Ovary (tissue), 9 donors: Measurements from ENCODE around the gene DUOXA2. TPM values are rescaled to one million over a fixed set of nuclear protein-coding genes. Genes with fewer than 3 reads are reported as not detected.

ENCODE experiments used
- DNase-seq, 5 donors: peaks; one replicate each; pipeline ENCODE4 v3.0.0-alpha.2; 2019 to 2020
- H3K27ac ChIP-seq, 2 donors: fragments of 200-600 bp; one replicate each; pipeline versions ENCODE4 v1.5.1 to v1.8.0; 2019 to 2022
- H3K27me3 ChIP-seq: fragments of 200-600 bp; one replicate; pipeline ENCODE4 v1.8.0; 2022
- H3K36me3 ChIP-seq: fragments of 200-600 bp; sonication (generic); one replicate; pipeline ENCODE4 v1.5.1; 2019
- H3K4me1 ChIP-seq: one replicate; pipeline ENCODE4 v1.8.1; 2013; ENCODE audit warnings: mild to moderate bottlenecking, moderate library complexity; ENCODE audit not compliant: insufficient read depth
- H3K4me3 ChIP-seq: fragments of 200-600 bp; sonication (generic); one replicate; pipeline ENCODE4 v1.5.1; 2017
- H3K9me3 ChIP-seq, 2 donors: fragments of 200-600 bp in 1 of 2; sonication (generic) in 1 of 2; one replicate each; pipeline versions ENCODE4 v1.5.1 to v1.8.1; 2013 to 2019; ENCODE audit warnings: mild to moderate bottlenecking in 1 of 2, moderate library complexity in 1 of 2
- CTCF ChIP-seq, 3 donors: fragments of 450-650 bp in 2 of 3; fragments of 200-600 bp in 1 of 3; IDR thresholded peaks; one replicate each; pipeline versions ENCODE4 v1.5.1 to v1.8.0; 2016 to 2022; ENCODE audit warnings: antibody characterized with exemption in 3 of 3, mild to moderate bottlenecking in 1 of 3
- EP300 ChIP-seq: sonication (generic); formaldehyde crosslinking; IDR thresholded peaks from one replicate; pipeline ENCODE4 v1.6.1; 2017; ENCODE audit warnings: antibody characterized with exemption
- POLR2A ChIP-seq: fragments of 450-650 bp; IDR thresholded peaks from one replicate; pipeline ENCODE4 v1.6.1; 2017; ENCODE audit warnings: antibody characterized with exemption, mild to moderate bottlenecking, moderate library complexity
- WGBS, 3 donors: extraction: QIAGEN DNeasy Blood & Tissue Kit in 1 of 3; methylation state at CpG; one replicate each; pipeline versions ENCODE4 v1.1.5 to v1.1.7; 2013 to 2017; 5-methylcytosine and 5-hydroxymethylcytosine counted together
- intact Hi-C, 4 donors: fragments of 100-400 bp; cut with DNase I; formaldehyde crosslinking; loops; one replicate each; pipeline versions ENCODE4 v1.11.0 to v1.15.1; 2022 to 2023
- polyA plus RNA-seq, 2 donors: library from polyadenylated mRNA; stranded (reverse); fragments of 200-250 nt in 1 of 2; fragments of 350-450 nt in 1 of 2; fragmentation: Illumina TruSeq in 1 of 2; extraction: RNeasy Lipid Tissue Mini Kit (QIAGEN cat#74804) in 1 of 2; gene quantifications; one replicate each; pipeline ENCODE4 v1.2.3, GENCODE V29; 2013 to 2014
- total RNA-seq, 7 donors: library from RNA; depleted of rRNA in 2 of 7; stranded (reverse); fragments of >200 nt in 2 of 7; fragmentation: NEBNext Ultra II Directional in 3 of 7; extraction: Animal tissue kit (Norgen Biotek cat#: 25700) in 3 of 7; gene quantifications; one replicate each; pipeline versions ENCODE4 v1.1.0 to v1.2.4, GENCODE V29; 2016 to 2023
- donor health status: DM: no; HTN: no; CAD: no; lungs with moderate emphysema.
- donor health status: DM: no; HTN: no; CAD: no.
- donor health status: Bipolar disorder and iron deficiency.
- donor health status: DM: yes; HTN: yes; CAD: no.
- donor health status: DM: no; HTN: no; CAD: no.
- donor health status: DM: yes; HTN: yes; CAD: no.

The DUOXA2 gene
- total and polyA plus RNA-seq, 9 donors, result 0.17 to 0.18 TPM; not detected in 7

- no peak for DNase-seq
- WGBS, 3 donors, result 81 to 89% (median 84%) methylated on average over 5 of the region's 5 CpGs
- intact Hi-C loops, result no loop called here
- Histone ChIP-seq H3K4me3 (no peak overlapping the region), H3K27me3 (no peaks in the 10 kb centered on the region), H3K36me3 (no peaks in the 10 kb centered on the region), H3K9me3 (no peaks in the 10 kb centered on the region), H3K27ac (no peak overlapping the region), H3K4me1 (peaks cover 2% of the 10 kb centered on the region)
- TF ChIP-seq CTCF (IDR thresholded peaks at IDR 0.05) (no peak), POLR2A (no peak), EP300 (no peak)
Observed at GRCh38 chr15:45118996-45119395, 4.9 kb downstream of the DUOXA2 start.

DNA sequence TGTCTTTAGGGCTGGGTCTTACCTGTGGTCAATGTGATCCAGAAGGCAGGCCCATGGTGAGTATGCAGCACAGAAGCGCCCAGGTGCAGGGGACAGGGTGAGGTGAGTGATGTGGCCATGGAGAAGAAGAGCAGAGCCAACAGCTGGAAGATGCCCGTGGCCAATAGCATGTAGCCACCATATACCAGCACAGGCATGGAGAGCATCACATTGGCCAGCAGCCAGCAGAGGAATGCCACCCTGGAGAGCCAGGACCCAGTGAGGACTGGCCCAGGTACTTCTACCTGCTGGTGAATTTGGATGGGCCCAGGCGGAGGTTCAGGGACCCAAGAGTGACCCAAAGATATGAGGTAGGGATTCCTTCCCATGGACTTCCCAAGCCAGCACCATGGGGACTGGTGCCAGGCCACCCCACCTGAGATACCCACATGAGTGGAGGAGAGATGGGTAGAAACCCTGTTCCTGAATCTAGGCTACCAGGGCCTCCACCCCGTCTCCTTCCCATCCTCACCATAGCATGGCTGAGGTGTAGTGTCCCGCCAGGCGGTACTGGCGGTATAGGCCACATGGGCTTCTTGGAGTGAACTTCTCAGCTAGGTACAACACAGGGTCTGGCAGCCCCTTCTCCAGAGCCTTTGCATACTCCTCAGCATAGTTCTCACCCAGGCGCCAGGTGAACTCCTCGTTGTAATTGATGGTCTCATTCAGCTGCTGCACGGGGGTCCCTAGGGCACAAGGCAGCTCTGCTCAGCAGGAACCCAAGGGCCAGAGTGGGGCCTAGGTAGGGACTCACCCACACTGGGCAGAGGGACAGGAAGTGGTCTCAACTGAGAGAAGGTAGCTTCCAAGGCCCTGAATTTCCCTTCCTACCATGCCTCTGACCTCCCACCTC is 6.2 kb downstream of the DUOXA2 start:
- Histone ChIP-seq H3K36me3 (no peaks in the 10 kb centered on the region), H3K4me1 (no peaks in the 10 kb centered on the region), H3K9me3 (no peaks in the 10 kb centered on the region), H3K27me3 (no peaks in the 10 kb centered on the region), H3K4me3 (no peak overlapping the region), H3K27ac (no peak overlapping the region)
- TF ChIP-seq CTCF (IDR thresholded peaks at IDR 0.05) (no peak), EP300 (no peak), POLR2A (no peak)
- intact Hi-C loops, result no loop called here
- WGBS, 3 donors, result 91 to 93% (median 93%) methylated on average over 10 of the region's 10 CpGs
- DNase-seq, result no peak

DNA sequence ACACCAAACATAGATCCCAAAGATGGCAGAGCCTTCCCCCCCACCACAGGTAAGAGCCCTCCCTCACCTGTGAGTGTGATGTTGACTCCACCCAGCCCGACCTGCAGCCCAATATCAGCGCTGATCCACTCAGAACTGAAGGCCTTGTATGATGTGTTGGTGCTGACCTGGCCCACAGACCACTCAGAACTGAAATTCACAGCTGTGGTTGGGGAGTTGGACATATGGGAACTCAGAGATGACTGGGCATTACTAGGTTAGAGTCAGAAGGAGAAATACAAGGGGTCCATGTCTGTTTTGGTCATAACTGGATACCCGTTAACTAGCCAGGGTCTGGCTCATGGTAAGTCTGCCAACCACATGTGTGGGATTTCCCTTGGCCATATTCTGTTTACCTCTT is 6.9 kb downstream of the DUOXA2 start:
- DNase-seq, result no peak

More for the DNA sequence above, 6.9 kb downstream of the DUOXA2 start:
- H3K9me3 ChIP-seq, result no peaks in the 10 kb centered on the region
- no peak overlapping the region for H3K4me3 ChIP-seq
- no peaks in the 10 kb centered on the region for H3K36me3 ChIP-seq
- TF ChIP-seq POLR2A, result no peak
- no peak for TF ChIP-seq CTCF (IDR thresholded peaks at IDR 0.05)
- TF ChIP-seq EP300, result no peak
- H3K27me3 ChIP-seq, result no peaks in the 10 kb centered on the region
- intact Hi-C loops, result no loop called here
- no peak overlapping the region for H3K27ac ChIP-seq
- H3K4me1 ChIP-seq, result no peaks in the 10 kb centered on the region
- 78 to 94% (median 86%) methylated on average over 3 of the region's 3 CpGs for WGBS, 3 donors
